Measurements from ENCODE around the gene SATB1. TPM values are rescaled to one million over a fixed set of nuclear protein-coding genes. Genes with fewer than 3 reads are reported as not detected.
"Not testable (repeated sequence)": the region's sequence is repeated elsewhere in the genome, so short reads cannot be mapped to it uniquely, and the experiment has no call there.

The SATB1 gene
- total RNA-seq (74.2 TPM), polyA plus RNA-seq (40.3 TPM)

GRCh38 chr3:18424729-18425640, at the start of gene SATB1:
TSS of gene SATB1 (minus strand) at chr3:18425339. CDS start at chr3:18420967, 4,372 bp downstream.
- Histone ChIP-seq H3K4me1 (ENCODE audit: insufficient read depth) (no peaks in the 10 kb centered on the region), H3K4me3 (ENCODE audit: low read depth, low read length) (peak within 1 kb of the TSS; percentile 93), H3K27ac (ENCODE audit: low read depth) (peak within 1 kb of the TSS; percentile 89), H3K36me3 (ENCODE audit: insufficient read depth) (peaks cover 3% of the 10 kb centered on the region)
- DNase-seq (ENCODE audit: extremely low spot score) = no peak
- under 1% methylated on average over 89 of the region's 89 CpGs for WGBS

DNA sequence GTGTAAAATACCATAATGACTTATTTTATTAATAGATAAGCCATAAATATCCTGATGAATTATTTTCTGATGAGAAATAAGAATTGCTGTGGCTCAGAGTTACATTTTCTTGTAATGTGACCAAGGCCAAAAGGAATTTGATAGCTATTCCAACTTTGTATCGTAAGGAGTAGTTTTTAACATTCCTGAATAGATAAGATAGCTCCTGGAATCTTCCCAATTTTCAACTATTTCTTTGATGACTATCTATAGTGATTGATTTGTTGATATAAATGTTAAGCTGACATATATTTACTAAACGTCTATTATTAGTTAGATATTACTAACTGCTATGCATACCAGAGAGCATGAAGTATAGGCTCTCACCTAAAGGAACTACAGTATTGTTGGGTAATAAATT, 49.1 kb upstream of the SATB1 start:
- no peak overlapping the region for H3K4me3 ChIP-seq (ENCODE audit: low read depth, low read length)
- H3K27ac ChIP-seq (ENCODE audit: low read depth) = no peak overlapping the region
- no peaks in the 10 kb centered on the region for H3K4me1 ChIP-seq (ENCODE audit: insufficient read depth)
- H3K36me3 ChIP-seq (ENCODE audit: insufficient read depth) = peaks cover 2% of the 10 kb centered on the region
- DNase-seq (ENCODE audit: extremely low spot score) = no peak
- 40% methylated on average over 2 of the region's 2 CpGs for WGBS

- Histone ChIP-seq H3K36me3 (ENCODE audit: insufficient read depth) (peaks cover 2% of the 10 kb centered on the region), H3K4me3 (ENCODE audit: low read depth, low read length) (no peak overlapping the region), H3K27ac (ENCODE audit: low read depth) (no peak overlapping the region), H3K4me1 (ENCODE audit: insufficient read depth) (no peaks in the 10 kb centered on the region)
- DNase-seq (ENCODE audit: extremely low spot score) = no peak
- 38% methylated on average over 1 of the region's 1 CpG for WGBS
These were observed 44.6 kb upstream of the SATB1 start for GRCh38 chr3:18469775-18470174.

DNA sequence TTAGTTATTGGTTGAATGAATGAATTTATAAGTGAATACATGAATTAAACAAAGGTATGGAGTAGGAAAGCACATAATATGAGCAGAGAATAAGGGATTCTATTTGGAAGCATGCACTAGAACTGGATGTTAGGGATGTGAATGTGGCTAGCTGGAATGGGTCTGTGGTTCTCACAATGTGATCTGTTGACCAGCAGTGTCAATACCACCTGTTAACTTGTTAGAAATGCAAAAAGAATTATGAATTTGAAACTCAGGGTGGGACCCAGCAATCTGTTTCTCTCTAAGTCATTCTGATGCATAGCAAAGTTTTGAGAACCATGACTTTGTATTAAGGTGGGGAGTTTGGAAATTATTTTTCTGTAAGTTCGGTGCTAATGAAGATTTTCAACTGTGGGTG, 41.0 kb upstream of the SATB1 start:
- no peak overlapping the region for H3K4me3 ChIP-seq (ENCODE audit: low read depth, low read length)
- 93% methylated on average over 1 of the region's 1 CpG for WGBS
- peaks cover 2% of the 10 kb centered on the region for H3K36me3 ChIP-seq (ENCODE audit: insufficient read depth)
- no peaks in the 10 kb centered on the region for H3K4me1 ChIP-seq (ENCODE audit: insufficient read depth)
- DNase-seq (ENCODE audit: extremely low spot score) = no peak
- H3K27ac ChIP-seq (ENCODE audit: low read depth) = no peak overlapping the region

DNA sequence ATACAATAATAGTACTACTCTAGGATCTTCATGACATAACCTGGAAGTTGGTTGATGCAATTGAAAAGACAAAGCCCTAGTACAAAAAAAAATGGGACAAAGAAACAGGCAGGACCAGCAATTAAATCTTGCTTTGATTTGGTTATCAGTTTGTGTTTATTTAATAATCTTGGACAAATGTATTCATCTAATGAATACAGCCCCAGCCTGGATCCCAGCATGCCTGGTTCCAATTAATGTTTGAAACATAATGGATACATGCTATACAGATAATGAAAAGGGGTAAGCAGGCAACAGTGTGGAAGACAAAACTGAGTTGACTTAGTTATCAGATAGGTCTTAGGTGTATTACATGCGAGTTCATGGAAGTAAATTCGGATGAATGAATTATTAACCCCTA, 29.6 kb upstream of the SATB1 start:
- no peak overlapping the region for H3K27ac ChIP-seq (ENCODE audit: low read depth)
- H3K4me1 ChIP-seq (ENCODE audit: insufficient read depth) = no peaks in the 10 kb centered on the region
- 94% methylated on average over 2 of the region's 2 CpGs for WGBS
- no peak overlapping the region for H3K4me3 ChIP-seq (ENCODE audit: low read depth, low read length)
- DNase-seq (ENCODE audit: extremely low spot score) = no peak
- no peaks in the 10 kb centered on the region for H3K36me3 ChIP-seq (ENCODE audit: insufficient read depth)

DNA sequence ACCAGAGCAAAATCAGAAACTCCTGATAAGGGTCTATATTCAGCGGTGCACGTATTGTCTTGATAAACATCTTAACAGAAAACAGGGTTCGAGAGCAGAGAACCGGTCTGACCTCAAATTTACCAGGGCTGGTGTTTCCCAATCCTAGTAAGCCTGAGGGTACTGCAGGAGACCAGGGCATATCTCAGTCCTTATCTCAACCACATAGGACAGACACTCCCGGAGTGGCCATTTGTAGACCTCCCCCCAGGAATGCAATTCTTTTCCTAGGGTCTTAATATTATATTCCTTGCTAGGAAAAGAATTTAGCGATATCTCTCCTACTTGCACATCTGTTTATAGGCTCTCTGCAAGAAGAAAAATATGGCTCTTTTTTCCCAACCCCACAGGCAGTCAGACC, 24.5 kb upstream of the SATB1 start:
- WGBS = 95% methylated on average over 6 of the region's 6 CpGs
- H3K4me3 ChIP-seq (ENCODE audit: low read depth, low read length); H3K4me1 ChIP-seq (ENCODE audit: insufficient read depth); H3K36me3 ChIP-seq (ENCODE audit: insufficient read depth); H3K27ac ChIP-seq (ENCODE audit: low read depth); DNase-seq (ENCODE audit: extremely low spot score): not testable (repeated sequence)

GRCh38 chr3:18447720-18448119, 22.6 kb upstream of the SATB1 start:
- no peak for DNase-seq (ENCODE audit: extremely low spot score)
- Histone ChIP-seq H3K27ac (ENCODE audit: low read depth) (no peak overlapping the region), H3K36me3 (ENCODE audit: insufficient read depth) (peaks cover 1% of the 10 kb centered on the region), H3K4me3 (ENCODE audit: low read depth, low read length) (no peak overlapping the region), H3K4me1 (ENCODE audit: insufficient read depth) (no peaks in the 10 kb centered on the region)

- Histone ChIP-seq H3K36me3 (ENCODE audit: insufficient read depth) (peaks cover 1% of the 10 kb centered on the region), H3K4me3 (ENCODE audit: low read depth, low read length) (peak overlapping the region; percentile 74), H3K4me1 (ENCODE audit: insufficient read depth) (no peaks in the 10 kb centered on the region), H3K27ac (ENCODE audit: low read depth) (no peak overlapping the region)
- DNase-seq (ENCODE audit: extremely low spot score) = no peak
- WGBS = 10% methylated on average over 7 of the region's 7 CpGs
These were observed 21.1 kb upstream of the SATB1 start for GRCh38 chr3:18446149-18446825.

GRCh38 chr3:18445401-18446148, 20.4 kb upstream of the SATB1 start:
- 2% methylated on average over 33 of the region's 33 CpGs for WGBS
- no peak overlapping the region for H3K27ac ChIP-seq (ENCODE audit: low read depth)

GRCh38 chr3:18444595-18445400, 19.7 kb upstream of the SATB1 start:
- H3K4me3 ChIP-seq (ENCODE audit: low read depth, low read length) = peak overlapping the region; percentile 74
- DNase-seq (ENCODE audit: extremely low spot score) = no peak
- under 1% methylated on average over 100 of the region's 113 CpGs for WGBS
- no peaks in the 10 kb centered on the region for H3K4me1 ChIP-seq (ENCODE audit: insufficient read depth)
- peaks cover 1% of the 10 kb centered on the region for H3K36me3 ChIP-seq (ENCODE audit: insufficient read depth)
- H3K27ac ChIP-seq (ENCODE audit: low read depth) = no peak overlapping the region

More at GRCh38 chr3:18445401-18446148, 20.4 kb upstream of the SATB1 start:
- no peak for DNase-seq (ENCODE audit: extremely low spot score)
- H3K4me1 ChIP-seq (ENCODE audit: insufficient read depth) = no peaks in the 10 kb centered on the region
- peaks cover 1% of the 10 kb centered on the region for H3K36me3 ChIP-seq (ENCODE audit: insufficient read depth)
- peak overlapping the region; percentile 74 for H3K4me3 ChIP-seq (ENCODE audit: low read depth, low read length)

- Histone ChIP-seq H3K4me3 (ENCODE audit: low read depth, low read length) (peak overlapping the region; percentile 74), H3K36me3 (ENCODE audit: insufficient read depth) (peaks cover 1% of the 10 kb centered on the region), H3K4me1 (ENCODE audit: insufficient read depth) (no peaks in the 10 kb centered on the region), H3K27ac (ENCODE audit: low read depth) (no peak overlapping the region)
- WGBS = under 1% methylated on average over 56 of the region's 56 CpGs
- DNase-seq (ENCODE audit: extremely low spot score) = no peak
These were observed 18.8 kb upstream of the SATB1 start for GRCh38 chr3:18443665-18444594.
